ENCODE data around the gene WNT10A.

- TF ChIP-seq SRF (CRISPR knock-in tag; IDR thresholded peaks at IDR 0.05) (no peak), REST (IDR thresholded peaks at IDR 0.05; ENCODE audit: borderline replicate concordance) (no peak), REST (CRISPR knock-in tag; IDR thresholded peaks at IDR 0.05; ENCODE audit: low read depth) (no peak), ATF6 (CRISPR knock-in tag; IDR thresholded peaks at IDR 0.05) (no peak), RBBP5 (IDR thresholded peaks at IDR 0.05; ENCODE audit: borderline replicate concordance, insufficient read depth, low read length, poor library complexity, severe bottlenecking) (no peak), SIN3A (IDR thresholded peaks at IDR 0.05; ENCODE audit: borderline replicate concordance in 2 of 2, control insufficient read depth in 1 of 2, low read depth in 2 of 2, low read length in 2 of 2) (no peak)
Measured at GRCh38 chr2:218869064-218869463, 11.6 kb upstream of the WNT10A start.

All from K562 (cell line).